Uterus (tissue), 2 donors: Measurements from ENCODE around the gene CDC26.

ENCODE experiments used
- POLR2A ChIP-seq, 2 donors: fragments of 450-650 bp; IDR thresholded peaks; one replicate each; pipeline ENCODE4 v1.6.1; 2016; ENCODE audit warnings: antibody characterized with exemption in 2 of 2, mild to moderate bottlenecking in 1 of 2, moderate library complexity in 1 of 2
- TF ChIP-seq, protein P1 (sequence below), 4 experiments: fragments of 200-600 bp in 2 of 4; fragments of 450-650 bp in 2 of 4; sonication (generic) in 2 of 4; IDR thresholded peaks; one replicate each; pipeline ENCODE4 v1.5.1; 2016 to 2019; ENCODE audit warnings: antibody characterized with exemption in 4 of 4, mild to moderate bottlenecking in 2 of 4, moderate library complexity in 1 of 4

DNA sequence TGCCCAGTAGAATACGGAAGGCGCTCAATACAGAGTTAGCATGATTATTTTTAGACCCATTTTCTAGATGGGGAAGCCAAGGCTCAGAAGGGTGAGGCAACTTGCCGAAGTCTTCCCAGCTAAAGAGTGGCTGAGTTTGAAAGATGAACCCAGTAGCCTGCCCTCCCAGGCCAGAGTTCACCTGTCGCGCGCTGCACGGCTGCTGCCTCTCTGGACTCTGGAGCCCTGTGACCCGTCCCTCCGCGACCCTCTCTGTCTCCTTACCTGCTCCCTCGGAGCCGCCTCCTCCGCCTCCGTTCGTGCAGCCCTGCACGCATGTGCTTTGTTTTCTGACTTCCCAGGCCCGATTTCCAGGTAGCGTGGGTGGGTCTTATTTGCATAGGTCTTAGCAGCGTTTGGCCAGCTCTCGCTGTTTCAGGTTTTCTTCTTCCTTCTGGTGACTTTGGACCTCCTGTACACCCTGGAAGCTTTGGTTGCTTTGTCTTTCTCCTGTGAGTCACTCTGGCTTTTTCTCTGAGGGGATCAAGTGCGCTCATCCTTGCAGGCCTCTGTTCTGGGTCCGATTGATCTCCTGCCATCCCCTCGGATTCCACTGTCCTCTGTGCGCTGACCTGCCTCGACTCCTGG lies 27.5 kb upstream of the CDC26 start, which contains the start of gene RNF183:
- TF ChIP-seq, protein P1, sequence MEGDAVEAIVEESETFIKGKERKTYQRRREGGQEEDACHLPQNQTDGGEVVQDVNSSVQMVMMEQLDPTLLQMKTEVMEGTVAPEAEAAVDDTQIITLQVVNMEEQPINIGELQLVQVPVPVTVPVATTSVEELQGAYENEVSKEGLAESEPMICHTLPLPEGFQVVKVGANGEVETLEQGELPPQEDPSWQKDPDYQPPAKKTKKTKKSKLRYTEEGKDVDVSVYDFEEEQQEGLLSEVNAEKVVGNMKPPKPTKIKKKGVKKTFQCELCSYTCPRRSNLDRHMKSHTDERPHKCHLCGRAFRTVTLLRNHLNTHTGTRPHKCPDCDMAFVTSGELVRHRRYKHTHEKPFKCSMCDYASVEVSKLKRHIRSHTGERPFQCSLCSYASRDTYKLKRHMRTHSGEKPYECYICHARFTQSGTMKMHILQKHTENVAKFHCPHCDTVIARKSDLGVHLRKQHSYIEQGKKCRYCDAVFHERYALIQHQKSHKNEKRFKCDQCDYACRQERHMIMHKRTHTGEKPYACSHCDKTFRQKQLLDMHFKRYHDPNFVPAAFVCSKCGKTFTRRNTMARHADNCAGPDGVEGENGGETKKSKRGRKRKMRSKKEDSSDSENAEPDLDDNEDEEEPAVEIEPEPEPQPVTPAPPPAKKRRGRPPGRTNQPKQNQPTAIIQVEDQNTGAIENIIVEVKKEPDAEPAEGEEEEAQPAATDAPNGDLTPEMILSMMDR (IDR thresholded peaks at IDR 0.05) = no peak
- no peak for TF ChIP-seq POLR2A (IDR thresholded peaks at IDR 0.05)
